Measurements from ENCODE around the gene NPR3. TPM values are rescaled to one million over a fixed set of nuclear protein-coding genes. Genes with fewer than 3 reads are reported as not detected.

Gene NPR3
- polyA plus RNA-seq, 1 donor (not counting 4 experiments of a cell fraction or from before 2014, with no cell fraction given): 0.12 TPM

DNA sequence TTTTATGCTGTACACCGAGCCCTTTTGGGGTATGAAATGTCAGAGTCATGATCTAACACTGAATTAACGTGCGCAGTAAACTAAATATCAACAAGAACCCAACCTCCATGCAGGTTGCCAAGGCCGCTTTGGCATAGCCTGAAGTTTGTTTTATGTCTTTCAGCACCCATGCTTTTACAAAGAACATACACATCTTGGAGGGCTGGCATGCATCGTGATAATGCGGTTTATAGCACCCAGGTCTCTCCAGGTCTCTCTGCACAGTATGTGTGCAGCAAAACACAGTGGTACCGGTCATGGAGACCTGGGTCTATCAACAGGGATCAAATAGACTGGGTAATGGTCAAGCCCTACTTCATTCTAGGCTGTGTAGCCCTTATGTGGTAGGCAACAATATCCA, 11.8 kb downstream of the NPR3 start:
- Histone ChIP-seq H3K9me1 (ENCODE audit: control insufficient read depth, extremely low read depth, insufficient read depth, low read length) (no peaks in the 10 kb centered on the region), H3K9ac (ENCODE audit: control insufficient read depth, extremely low read depth, insufficient read depth, low read length) (no peak overlapping the region), H3K4me2 (ENCODE audit: control insufficient read depth, extremely low read depth, insufficient read depth, low read depth, low read length) (no peak overlapping the region), H3K79me2 (ENCODE audit: control insufficient read depth, insufficient read depth, low read length) (no peaks in the 10 kb centered on the region), H3K27ac (ENCODE audit: control insufficient read depth, insufficient read depth, low read length) (no peak overlapping the region), H3K27me3 (ENCODE audit: control insufficient read depth, extremely low read depth, insufficient read depth, low read length) (no peaks in the 10 kb centered on the region), H2AFZ (ENCODE audit: control insufficient read depth, low read length) (no peak overlapping the region), H4K20me1 (ENCODE audit: control insufficient read depth, extremely low read depth, insufficient read depth, low read length) (no peaks in the 10 kb centered on the region), H3K4me3 (ENCODE audit: control insufficient read depth in 2 of 3, extremely low read depth in 1 of 3, insufficient read depth in 2 of 3, low read depth in 1 of 3, low read length in 3 of 3) (no peak overlapping the region), H3K4me1 (ENCODE audit: control insufficient read depth, extremely low read depth, insufficient read depth, low read length) (no peaks in the 10 kb centered on the region), H3K9me3 (ENCODE audit: control insufficient read depth, low read depth, low read length) (no peaks in the 10 kb centered on the region), H3K36me3 (ENCODE audit: control insufficient read depth in 2 of 2, extremely low read depth in 1 of 2, insufficient read depth in 2 of 2, low read length in 2 of 2) (no peaks in the 10 kb centered on the region)
- dilution Hi-C loops (cut with MboI; ENCODE audit: extremely low pct_ligation_motif_present, low sequenced_read_pairs): no loop called here
- no peak for DNase-seq (ENCODE audit: low read depth, low spot score)
- no peak for FAIRE-seq
- TF ChIP-seq, protein P1, sequence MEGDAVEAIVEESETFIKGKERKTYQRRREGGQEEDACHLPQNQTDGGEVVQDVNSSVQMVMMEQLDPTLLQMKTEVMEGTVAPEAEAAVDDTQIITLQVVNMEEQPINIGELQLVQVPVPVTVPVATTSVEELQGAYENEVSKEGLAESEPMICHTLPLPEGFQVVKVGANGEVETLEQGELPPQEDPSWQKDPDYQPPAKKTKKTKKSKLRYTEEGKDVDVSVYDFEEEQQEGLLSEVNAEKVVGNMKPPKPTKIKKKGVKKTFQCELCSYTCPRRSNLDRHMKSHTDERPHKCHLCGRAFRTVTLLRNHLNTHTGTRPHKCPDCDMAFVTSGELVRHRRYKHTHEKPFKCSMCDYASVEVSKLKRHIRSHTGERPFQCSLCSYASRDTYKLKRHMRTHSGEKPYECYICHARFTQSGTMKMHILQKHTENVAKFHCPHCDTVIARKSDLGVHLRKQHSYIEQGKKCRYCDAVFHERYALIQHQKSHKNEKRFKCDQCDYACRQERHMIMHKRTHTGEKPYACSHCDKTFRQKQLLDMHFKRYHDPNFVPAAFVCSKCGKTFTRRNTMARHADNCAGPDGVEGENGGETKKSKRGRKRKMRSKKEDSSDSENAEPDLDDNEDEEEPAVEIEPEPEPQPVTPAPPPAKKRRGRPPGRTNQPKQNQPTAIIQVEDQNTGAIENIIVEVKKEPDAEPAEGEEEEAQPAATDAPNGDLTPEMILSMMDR (optimal IDR thresholded peaks at IDR 0.05 in 1 of 3, IDR thresholded peaks at IDR 0.05 in 1 of 3, conservative IDR thresholded peaks at IDR 0.05 in 1 of 3; ENCODE audit: extremely low read depth in 1 of 3, insufficient read depth in 2 of 3, low read length in 3 of 3): no peak

DNA sequence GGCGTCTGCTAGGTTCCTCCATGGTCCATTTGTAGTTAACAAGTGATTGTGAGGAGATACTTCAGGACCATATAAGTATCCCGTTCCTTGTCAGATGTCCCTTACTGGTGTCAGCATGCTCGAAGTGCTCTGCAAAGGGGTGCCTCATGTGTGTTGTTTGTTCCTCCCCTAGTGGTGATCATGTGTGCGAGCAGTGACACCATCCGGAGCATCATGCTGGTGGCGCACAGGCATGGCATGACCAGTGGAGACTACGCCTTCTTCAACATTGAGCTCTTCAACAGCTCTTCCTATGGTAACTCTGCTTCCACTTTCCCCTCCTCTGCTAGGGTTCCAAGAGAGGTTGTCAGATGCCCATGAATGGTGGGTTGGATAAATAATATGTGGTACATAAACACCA, 13.4 kb downstream of the NPR3 start:
- Histone ChIP-seq H3K9me3 (ENCODE audit: control insufficient read depth, low read depth, low read length) (no peaks in the 10 kb centered on the region), H3K27me3 (ENCODE audit: control insufficient read depth, extremely low read depth, insufficient read depth, low read length) (no peaks in the 10 kb centered on the region), H3K4me2 (ENCODE audit: control insufficient read depth, extremely low read depth, insufficient read depth, low read depth, low read length) (no peak overlapping the region), H3K4me3 (ENCODE audit: control insufficient read depth in 2 of 3, extremely low read depth in 1 of 3, insufficient read depth in 2 of 3, low read depth in 1 of 3, low read length in 3 of 3) (no peak overlapping the region), H3K79me2 (ENCODE audit: control insufficient read depth, insufficient read depth, low read length) (no peaks in the 10 kb centered on the region), H2AFZ (ENCODE audit: control insufficient read depth, low read length) (no peak overlapping the region), H3K27ac (ENCODE audit: control insufficient read depth, insufficient read depth, low read length) (no peak overlapping the region), H4K20me1 (ENCODE audit: control insufficient read depth, extremely low read depth, insufficient read depth, low read length) (no peaks in the 10 kb centered on the region), H3K9ac (ENCODE audit: control insufficient read depth, extremely low read depth, insufficient read depth, low read length) (no peak overlapping the region), H3K9me1 (ENCODE audit: control insufficient read depth, extremely low read depth, insufficient read depth, low read length) (no peaks in the 10 kb centered on the region), H3K4me1 (ENCODE audit: control insufficient read depth, extremely low read depth, insufficient read depth, low read length) (no peaks in the 10 kb centered on the region), H3K36me3 (ENCODE audit: control insufficient read depth in 2 of 2, extremely low read depth in 1 of 2, insufficient read depth in 2 of 2, low read length in 2 of 2) (no peaks in the 10 kb centered on the region)
- FAIRE-seq: no peak
- TF ChIP-seq EZH2 (IDR thresholded peaks at IDR 0.05; ENCODE audit: low read length): no peak
- TF ChIP-seq, protein P1 (optimal IDR thresholded peaks at IDR 0.05 in 1 of 3, IDR thresholded peaks at IDR 0.05 in 1 of 3, conservative IDR thresholded peaks at IDR 0.05 in 1 of 3; ENCODE audit: extremely low read depth in 1 of 3, insufficient read depth in 2 of 3, low read length in 3 of 3): no peak
- no peak for DNase-seq (ENCODE audit: low read depth, low spot score)
- dilution Hi-C loops (cut with MboI; ENCODE audit: extremely low pct_ligation_motif_present, low sequenced_read_pairs): no loop called here

Measured in keratinocyte (primary cell).